OCI-LY1 (cell line): ENCODE measurements around the gene NXPH4.

Source experiments
- CTCF ChIP-seq: fragments of 200-600 bp; sonication (generic), shearing (Covaris generic); IDR thresholded peaks from 2 replicates; pipeline ENCODE4 v1.5.1; 2017; ENCODE audit warnings: mild to moderate bottlenecking, antibody characterized with exemption, low read length, moderate library complexity, mixed read lengths
- EZH2 ChIP-seq: fragments of 200-600 bp; sonication (generic), shearing (Covaris generic); IDR thresholded peaks from 2 replicates; pipeline ENCODE4 v1.8.0; 2017; ENCODE audit warnings: borderline replicate concordance, mixed run types, mild to moderate bottlenecking, antibody characterized with exemption, low read length, moderate library complexity, mixed read lengths

GRCh38 chr12:57171668-57172067 lies 44.9 kb upstream of the NXPH4 start:
- TF ChIP-seq EZH2 (no peak), CTCF (no peak)
